Frontal cortex (tissue), 4 donors: ENCODE results near the gene MATR3. TPM values are rescaled to one million over a fixed set of nuclear protein-coding genes. Genes with fewer than 3 reads are reported as not detected.
"Not testable (repeated sequence)": the region's sequence is repeated elsewhere in the genome, so short reads cannot be mapped to it uniquely, and the experiment has no call there.

Source experiments
- DNase-seq, 2 donors: peaks; one replicate each; pipeline ENCODE4 v3.0.0; 2012; ENCODE audit warnings: low spot score in 2 of 2
- FAIRE-seq: peaks from 2 replicates; lab custom pipeline; 2012; peaks lifted over from hg19 to GRCh38; lab: Jason Lieb, UNC
- total RNA-seq: library from RNA; depleted of rRNA; stranded (reverse); fragments of >200 nt; gene quantifications from one replicate; pipeline ENCODE4 v1.2.3, GENCODE V29; 2014
- donor health status: control.
- donor health status: control.
- donor health status: control.

MATR3 gene
- total RNA-seq, 1 donor from 2014 or later, result 810 TPM

- DNase-seq, result peak; percentile 81 to 90
- FAIRE-seq, result peak; percentile 33
Measured at GRCh38 chr5:139341689-139342422, 48.3 kb downstream of the MATR3 start, which contains the start of gene PAIP2. TSS of gene PAIP2 (plus strand) at chr5:139341854. CDS start at chr5:139363785, 21,931 bp downstream.

GRCh38 chr5:139342423-139342723 is 48.8 kb downstream of the MATR3 start:
- DNase-seq (no peak), FAIRE-seq (no peak)

- FAIRE-seq, result no peak
- no peak for DNase-seq
Measured at GRCh38 chr5:139343476-139343875, 49.9 kb downstream of the MATR3 start.

GRCh38 chr5:139344177-139344576 is 50.6 kb downstream of the MATR3 start:
- no peak for FAIRE-seq
- no peak for DNase-seq

GRCh38 chr5:139345442-139345841 is 51.9 kb downstream of the MATR3 start:
- FAIRE-seq, result not testable (repeated sequence)

GRCh38 chr5:139347863-139348262 is 54.3 kb downstream of the MATR3 start:
- not testable (repeated sequence) for FAIRE-seq

More at GRCh38 chr5:139345442-139345841, 51.9 kb downstream of the MATR3 start:
- not testable (repeated sequence) for DNase-seq

GRCh38 chr5:139354186-139354585 is 60.6 kb downstream of the MATR3 start:
- no peak for FAIRE-seq
- DNase-seq, result no peak

More at GRCh38 chr5:139347863-139348262, 54.3 kb downstream of the MATR3 start:
- not testable (repeated sequence) for DNase-seq

GRCh38 chr5:139355900-139356299 is 62.4 kb downstream of the MATR3 start:
- not testable (repeated sequence) for DNase-seq, FAIRE-seq

GRCh38 chr5:139358064-139358463 is 64.5 kb downstream of the MATR3 start:
- no peak for FAIRE-seq
- no peak for DNase-seq

- FAIRE-seq, result no peak
- DNase-seq, result no peak
Measured at GRCh38 chr5:139360384-139360783, 66.8 kb downstream of the MATR3 start.

GRCh38 chr5:139361835-139362429 is 68.4 kb downstream of the MATR3 start:
- DNase-seq, result no peak
- no peak for FAIRE-seq

GRCh38 chr5:139363937-139364336 is 70.4 kb downstream of the MATR3 start:
- no peak for DNase-seq
- FAIRE-seq, result no peak

GRCh38 chr5:139364466-139364865 is 70.9 kb downstream of the MATR3 start:
- FAIRE-seq (no peak), DNase-seq (no peak)

GRCh38 chr5:139368613-139369012 is 75.1 kb downstream of the MATR3 start:
- DNase-seq (peak in 1 of 2 donors; percentile 5), FAIRE-seq (no peak)

GRCh38 chr5:139369181-139369580 is 75.6 kb downstream of the MATR3 start:
- DNase-seq (no peak), FAIRE-seq (no peak)

GRCh38 chr5:139371482-139372435 is 78.2 kb downstream of the MATR3 start:
- FAIRE-seq, result no peak
- DNase-seq, result no peak

- DNase-seq (peak in 1 of 2 donors; percentile 3), FAIRE-seq (no peak)
Measured at GRCh38 chr5:139374909-139375308, 81.4 kb downstream of the MATR3 start.

GRCh38 chr5:139376364-139376763 is 82.8 kb downstream of the MATR3 start:
- FAIRE-seq (no peak), DNase-seq (no peak)

- FAIRE-seq, result no peak
Measured at GRCh38 chr5:139377226-139377625, 83.7 kb downstream of the MATR3 start.

GRCh38 chr5:139378101-139378825 is 84.7 kb downstream of the MATR3 start:
- no peak for FAIRE-seq
- DNase-seq, result peak in 1 of 2 donors; percentile 20

More at GRCh38 chr5:139377226-139377625, 83.7 kb downstream of the MATR3 start:
- DNase-seq, result peak in 1 of 2 donors; percentile 14
